Measurements from ENCODE around the gene FEM1C.

Gene FEM1C

GRCh38 chr5:115478281-115478680 is 66.3 kb downstream of the FEM1C start (continued):
- no peak for TF ChIP-seq TOX (CRISPR knock-in tag; IDR thresholded peaks at IDR 0.05; ENCODE audit: borderline replicate concordance)

DNA sequence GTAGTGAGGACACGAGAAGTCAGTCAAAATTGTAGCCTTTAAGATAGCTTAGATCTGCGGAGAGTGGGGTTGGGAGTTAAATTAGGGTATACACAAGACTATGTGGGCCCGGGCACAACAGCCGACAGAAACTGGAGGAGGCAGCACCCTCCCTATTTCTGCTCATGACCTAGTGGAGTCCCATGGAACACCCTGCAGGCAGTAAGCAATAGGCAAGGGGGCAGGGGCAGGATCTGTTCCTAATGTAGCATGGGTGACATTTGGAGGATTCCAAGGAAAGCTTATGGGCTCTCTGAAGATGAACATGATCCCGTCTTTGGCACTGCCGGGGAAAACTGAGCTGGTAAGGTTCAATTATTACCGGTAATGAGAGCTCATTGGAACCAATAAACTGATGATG is 67.0 kb downstream of the FEM1C start:
- no peak for ATAC-seq
- TF ChIP-seq, protein P1, sequence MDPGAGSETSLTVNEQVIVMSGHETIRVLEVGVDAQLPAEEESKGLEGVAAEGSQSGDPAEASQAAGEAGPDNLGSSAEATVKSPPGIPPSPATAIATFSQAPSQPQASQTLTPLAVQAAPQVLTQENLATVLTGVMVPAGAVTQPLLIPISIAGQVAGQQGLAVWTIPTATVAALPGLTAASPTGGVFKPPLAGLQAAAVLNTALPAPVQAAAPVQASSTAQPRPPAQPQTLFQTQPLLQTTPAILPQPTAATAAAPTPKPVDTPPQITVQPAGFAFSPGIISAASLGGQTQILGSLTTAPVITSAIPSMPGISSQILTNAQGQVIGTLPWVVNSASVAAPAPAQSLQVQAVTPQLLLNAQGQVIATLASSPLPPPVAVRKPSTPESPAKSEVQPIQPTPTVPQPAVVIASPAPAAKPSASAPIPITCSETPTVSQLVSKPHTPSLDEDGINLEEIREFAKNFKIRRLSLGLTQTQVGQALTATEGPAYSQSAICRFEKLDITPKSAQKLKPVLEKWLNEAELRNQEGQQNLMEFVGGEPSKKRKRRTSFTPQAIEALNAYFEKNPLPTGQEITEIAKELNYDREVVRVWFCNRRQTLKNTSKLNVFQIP (CRISPR knock-in tag; IDR thresholded peaks at IDR 0.05; ENCODE audit: borderline replicate concordance, low read depth) = no peak
- no peak for TF ChIP-seq ZNF565 (CRISPR knock-in tag; conservative IDR thresholded peaks at IDR 0.05; ENCODE audit: low read depth)
- TF ChIP-seq ISL1 (CRISPR knock-in tag; IDR thresholded peaks at IDR 0.05) = no peak
- TF ChIP-seq CSDC2 (CRISPR knock-in tag; IDR thresholded peaks at IDR 0.05) = no peak
- no peak for TF ChIP-seq RARB (CRISPR knock-in tag; IDR thresholded peaks at IDR 0.05)
- no peak for TF ChIP-seq TCF4 (CRISPR knock-in tag; IDR thresholded peaks at IDR 0.05; ENCODE audit: borderline replicate concordance)
- no peak for TF ChIP-seq PATZ1 (CRISPR knock-in tag; IDR thresholded peaks at IDR 0.05; ENCODE audit: borderline replicate concordance)
- TF ChIP-seq TOX (CRISPR knock-in tag; IDR thresholded peaks at IDR 0.05; ENCODE audit: borderline replicate concordance) = no peak
- no peak for TF ChIP-seq ARNTL (CRISPR knock-in tag; IDR thresholded peaks at IDR 0.05; ENCODE audit: borderline replicate concordance, low read depth)
- no peak for TF ChIP-seq OSR1 (CRISPR knock-in tag; IDR thresholded peaks at IDR 0.05)
- no peak for TF ChIP-seq SNAI2 (CRISPR knock-in tag; IDR thresholded peaks at IDR 0.05)
- TF ChIP-seq PPARA (CRISPR knock-in tag; IDR thresholded peaks at IDR 0.05; ENCODE audit: borderline replicate concordance) = no peak
- TF ChIP-seq ZC3H10 (CRISPR knock-in tag; IDR thresholded peaks at IDR 0.05) = no peak
- TF ChIP-seq ZNF70 (CRISPR knock-in tag; IDR thresholded peaks at IDR 0.05) = no peak
- TF ChIP-seq ZNF8 (CRISPR knock-in tag; IDR thresholded peaks at IDR 0.05) = no peak
- no peak for TF ChIP-seq CREB5 (CRISPR knock-in tag; IDR thresholded peaks at IDR 0.05; ENCODE audit: low read depth)

DNA sequence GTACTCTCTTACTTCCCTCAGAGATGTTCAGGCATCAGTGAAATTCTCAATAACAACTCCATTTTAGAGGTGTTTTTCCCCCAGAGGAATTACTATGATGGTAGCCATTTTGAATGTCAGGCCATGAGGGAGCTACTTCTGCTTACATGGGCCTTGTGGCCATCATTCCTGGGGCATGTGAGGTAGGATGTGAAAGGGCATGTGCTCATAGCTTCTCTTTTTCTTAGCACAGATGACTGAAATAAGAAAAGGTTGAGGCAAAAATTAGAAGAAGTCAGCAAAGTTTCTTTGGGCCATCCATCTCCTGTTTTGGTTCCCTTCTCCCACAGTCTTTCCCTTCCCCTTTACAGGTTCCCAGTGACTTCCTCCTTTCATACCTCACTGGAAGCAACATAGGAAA is 68.8 kb downstream of the FEM1C start:
- no peak for ATAC-seq

More for the DNA sequence above, 68.8 kb downstream of the FEM1C start:
- TF ChIP-seq ISL1 (CRISPR knock-in tag; IDR thresholded peaks at IDR 0.05) = no peak
- no peak for TF ChIP-seq ZNF70 (CRISPR knock-in tag; IDR thresholded peaks at IDR 0.05)
- TF ChIP-seq, protein P1 (CRISPR knock-in tag; IDR thresholded peaks at IDR 0.05; ENCODE audit: borderline replicate concordance, low read depth) = no peak
- TF ChIP-seq GLIS3 (CRISPR knock-in tag; IDR thresholded peaks at IDR 0.05) = no peak
- no peak for TF ChIP-seq OSR1 (CRISPR knock-in tag; IDR thresholded peaks at IDR 0.05)
- no peak for TF ChIP-seq PATZ1 (CRISPR knock-in tag; IDR thresholded peaks at IDR 0.05; ENCODE audit: borderline replicate concordance)
- TF ChIP-seq ZC3H10 (CRISPR knock-in tag; IDR thresholded peaks at IDR 0.05) = no peak
- no peak for TF ChIP-seq TCF4 (CRISPR knock-in tag; IDR thresholded peaks at IDR 0.05; ENCODE audit: borderline replicate concordance)
- TF ChIP-seq CREB5 (CRISPR knock-in tag; IDR thresholded peaks at IDR 0.05; ENCODE audit: low read depth) = no peak
